ENCODE measurements around the gene PDE4DIP.
"Not testable (repeated sequence)": the region's sequence is repeated elsewhere in the genome, so short reads cannot be mapped to it uniquely, and the experiment has no call there.

The PDE4DIP gene

GRCh38 chr1:148874408-148875388 is 30.5 kb downstream of the PDE4DIP start:
- DNase-seq, result not testable (repeated sequence)

- DNase-seq, result not testable (repeated sequence)
Measured at GRCh38 chr1:148879812-148880416, 35.7 kb downstream of the PDE4DIP start.

- DNase-seq, result not testable (repeated sequence)
Measured at GRCh38 chr1:148881261-148881660, 37.0 kb downstream of the PDE4DIP start.

- DNase-seq, result not testable (repeated sequence)
Measured at GRCh38 chr1:148885219-148885618, 41.0 kb downstream of the PDE4DIP start.

GRCh38 chr1:148886293-148886692 is 42.1 kb downstream of the PDE4DIP start:
- not testable (repeated sequence) for DNase-seq

- DNase-seq, result not testable (repeated sequence)
Measured at GRCh38 chr1:148888597-148888996, 44.4 kb downstream of the PDE4DIP start.

- not testable (repeated sequence) for DNase-seq
Measured at GRCh38 chr1:148889267-148890074, 45.2 kb downstream of the PDE4DIP start.

GRCh38 chr1:148890075-148890568 is 45.9 kb downstream of the PDE4DIP start:
- not testable (repeated sequence) for DNase-seq

GRCh38 chr1:148894360-148895352 is 50.4 kb downstream of the PDE4DIP start:
- DNase-seq, result not testable (repeated sequence)

- DNase-seq, result not testable (repeated sequence)
Measured at GRCh38 chr1:148900026-148900425, 55.8 kb downstream of the PDE4DIP start.

- DNase-seq, result not testable (repeated sequence)
Measured at GRCh38 chr1:148900691-148901090, 56.5 kb downstream of the PDE4DIP start.

GRCh38 chr1:148901150-148901952 is 57.1 kb downstream of the PDE4DIP start:
- DNase-seq, result not testable (repeated sequence)

GRCh38 chr1:148901953-148902341 is 57.7 kb downstream of the PDE4DIP start:
- not testable (repeated sequence) for DNase-seq

GRCh38 chr1:148909219-148909826 is 65.1 kb downstream of the PDE4DIP start:
- not testable (repeated sequence) for DNase-seq

- not testable (repeated sequence) for DNase-seq
Measured at GRCh38 chr1:148911303-148911928, 67.2 kb downstream of the PDE4DIP start.

- not testable (repeated sequence) for DNase-seq
Measured at GRCh38 chr1:148916222-148916621, 72.0 kb downstream of the PDE4DIP start.

- not testable (repeated sequence) for DNase-seq
Measured at GRCh38 chr1:148916695-148917348, 72.6 kb downstream of the PDE4DIP start.

GRCh38 chr1:148918836-148919447 is 74.7 kb downstream of the PDE4DIP start:
- DNase-seq, result not testable (repeated sequence)

Measured in AML-193 (cell line).